Measurements from ENCODE around the gene PACS1. TPM values are rescaled to one million over a fixed set of nuclear protein-coding genes. Genes with fewer than 3 reads are reported as not detected.
A peak's percentile ranks its signal among the peaks of the same experiment; 100 is the strongest.

PACS1 gene
- total RNA-seq, 1 donor from 2014 or later = 121 TPM

DNA sequence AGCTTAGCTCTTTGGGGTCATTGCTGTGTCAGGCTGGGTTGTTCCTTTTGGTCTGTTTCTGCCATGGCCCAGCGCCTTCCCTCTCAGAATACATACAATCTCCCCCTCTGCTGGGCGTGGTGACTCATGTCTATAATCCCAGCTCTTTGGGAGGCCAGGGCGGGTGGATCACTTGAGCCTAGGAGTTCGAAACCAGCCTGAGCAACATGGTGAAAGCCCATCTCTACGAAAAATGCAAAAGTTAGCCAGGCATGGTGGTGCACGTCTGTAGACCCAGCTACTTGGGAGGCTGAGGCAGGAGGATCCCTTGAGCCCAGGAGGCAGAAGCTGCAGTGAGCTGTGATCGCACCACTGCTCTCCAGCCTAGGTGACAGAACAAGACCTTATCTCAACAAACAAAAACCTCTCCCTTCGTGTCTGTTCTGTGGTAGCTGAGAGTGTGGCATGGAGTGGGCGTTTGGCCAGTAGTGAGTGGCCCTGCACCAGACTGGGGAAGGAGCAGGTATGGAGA lies 151.7 kb downstream of the PACS1 start:
- CTCF ChIA-PET = interaction anchor here (0.8 to 3.8 kb wide), 10 partner anchors 9 to 152 kb away, joined by 3 to 23 read pairs (median 3); partner anchors contain the start of gene YIF1A
- TF ChIP-seq, protein P1, sequence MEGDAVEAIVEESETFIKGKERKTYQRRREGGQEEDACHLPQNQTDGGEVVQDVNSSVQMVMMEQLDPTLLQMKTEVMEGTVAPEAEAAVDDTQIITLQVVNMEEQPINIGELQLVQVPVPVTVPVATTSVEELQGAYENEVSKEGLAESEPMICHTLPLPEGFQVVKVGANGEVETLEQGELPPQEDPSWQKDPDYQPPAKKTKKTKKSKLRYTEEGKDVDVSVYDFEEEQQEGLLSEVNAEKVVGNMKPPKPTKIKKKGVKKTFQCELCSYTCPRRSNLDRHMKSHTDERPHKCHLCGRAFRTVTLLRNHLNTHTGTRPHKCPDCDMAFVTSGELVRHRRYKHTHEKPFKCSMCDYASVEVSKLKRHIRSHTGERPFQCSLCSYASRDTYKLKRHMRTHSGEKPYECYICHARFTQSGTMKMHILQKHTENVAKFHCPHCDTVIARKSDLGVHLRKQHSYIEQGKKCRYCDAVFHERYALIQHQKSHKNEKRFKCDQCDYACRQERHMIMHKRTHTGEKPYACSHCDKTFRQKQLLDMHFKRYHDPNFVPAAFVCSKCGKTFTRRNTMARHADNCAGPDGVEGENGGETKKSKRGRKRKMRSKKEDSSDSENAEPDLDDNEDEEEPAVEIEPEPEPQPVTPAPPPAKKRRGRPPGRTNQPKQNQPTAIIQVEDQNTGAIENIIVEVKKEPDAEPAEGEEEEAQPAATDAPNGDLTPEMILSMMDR (IDR thresholded peaks at IDR 0.05) = no peak
- no peaks in the 10 kb centered on the region for H3K27me3 Mint-ChIP-seq
- H3K4me3 Mint-ChIP-seq = peak overlapping the region; percentile 28
- peak overlapping the region; percentile 99 for H3K27ac Mint-ChIP-seq
- peaks cover 20% of the 10 kb centered on the region for H3K4me1 Mint-ChIP-seq
- peaks cover 74% of the 10 kb centered on the region for H3K36me3 Mint-ChIP-seq (ENCODE audit: low read depth)
- intact Hi-C loops (cut with micrococcal nuclease) = loop anchor here (1.0 to 2.0 kb wide), 8 partner anchors 37 to 219 kb away; partner anchors contain the start of genes BANF1 and EIF1AD
- H3K9me3 Mint-ChIP-seq = no peaks in the 10 kb centered on the region
- DNase-seq = no peak
- peak; percentile 13 for ATAC-seq (ENCODE audit: low read depth)
- POLR2A ChIA-PET = interaction anchor here (0.6 to 2.0 kb wide), 6 partner anchors 46 to 511 kb away, joined by 4 to 10 read pairs (median 5); partner anchors contain the start of genes CD248, RAB1B and YIF1A

DNA sequence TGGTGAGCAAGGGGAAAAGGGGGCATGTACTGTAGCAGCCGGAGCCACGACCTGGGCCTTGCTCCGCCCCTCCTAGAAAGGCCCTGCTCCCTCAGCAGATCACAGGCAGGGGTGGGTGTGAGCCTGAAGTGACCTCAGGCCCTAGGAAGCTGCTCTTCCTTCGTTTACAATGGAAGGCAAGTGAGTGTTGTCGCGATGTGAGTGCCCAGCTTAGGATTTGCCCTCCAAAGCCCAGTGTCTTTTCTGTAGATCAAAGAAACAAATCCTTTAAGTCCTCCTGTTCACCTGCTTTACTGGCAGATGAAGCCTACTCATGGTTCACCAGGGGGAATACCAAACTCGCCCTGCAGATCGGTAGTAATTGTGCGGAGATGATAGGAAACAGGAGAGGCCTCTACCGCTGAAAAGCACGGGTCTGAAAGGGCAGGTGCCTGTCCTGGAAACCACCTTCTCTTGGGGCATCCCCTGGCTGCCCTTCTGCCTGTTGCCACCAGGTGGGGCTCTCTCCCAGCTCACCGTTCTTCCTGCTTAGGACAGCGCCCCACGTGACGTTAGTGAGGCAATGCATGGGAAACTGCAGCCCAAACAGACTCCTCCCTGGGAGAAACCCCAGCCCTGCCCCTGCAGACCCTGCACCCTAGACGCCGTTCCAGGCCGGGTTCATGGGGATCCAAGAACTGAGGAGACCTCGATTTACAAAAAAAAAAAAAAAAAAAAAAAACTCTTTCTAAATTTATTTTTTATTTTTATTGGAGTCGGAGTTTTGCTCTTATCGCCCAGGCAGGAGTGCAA lies 152.5 kb downstream of the PACS1 start:
- intact Hi-C loops (cut with micrococcal nuclease) = loop anchor here (1.0 to 2.0 kb wide), 7 partner anchors 36 to 220 kb away; partner anchors contain the start of genes BANF1 and EIF1AD
- Mint-ChIP-seq H3K9me3 (no peaks in the 10 kb centered on the region), H3K4me1 (peaks cover 20% of the 10 kb centered on the region), H3K27me3 (no peaks in the 10 kb centered on the region), H3K4me3 (peak overlapping the region; percentile 64), H3K36me3 (ENCODE audit: low read depth) (peaks cover 73% of the 10 kb centered on the region), H3K27ac (peak overlapping the region; percentile 99)
- ChIA-PET POLR2A (interaction anchor here (0.5 to 2.0 kb wide), 11 partner anchors 8 to 512 kb away, joined by 3 to 10 read pairs (median 5); partner anchors contain the start of genes CD248, RAB1B and YIF1A), CTCF (interaction anchor here (0.6 to 3.8 kb wide), 11 partner anchors 10 to 153 kb away, joined by 3 to 23 read pairs (median 3); partner anchors contain the start of gene YIF1A)
- TF ChIP-seq, protein P1 (IDR thresholded peaks at IDR 0.05) = peak; percentile 93
- peak; percentile 85 for DNase-seq
- peak; percentile 96 for ATAC-seq (ENCODE audit: low read depth)

- ATAC-seq (ENCODE audit: low read depth) = no peak
- Mint-ChIP-seq H3K4me1 (peaks cover 18% of the 10 kb centered on the region), H3K36me3 (ENCODE audit: low read depth) (peaks cover 73% of the 10 kb centered on the region), H3K27me3 (no peaks in the 10 kb centered on the region), H3K9me3 (no peaks in the 10 kb centered on the region), H3K4me3 (no peak overlapping the region), H3K27ac (no peak overlapping the region)
- intact Hi-C loops (cut with micrococcal nuclease) = no loop called here
- TF ChIP-seq, protein P1 (IDR thresholded peaks at IDR 0.05) = no peak
- CTCF ChIA-PET = interaction anchor here (3.8 kb wide), 1 partner anchor 58 kb away, joined by 23 read pairs; no protein-coding TSS in a partner anchor
- DNase-seq = no peak
- POLR2A ChIA-PET = interaction anchor here (0.6 to 1.7 kb wide), 2 partner anchors 44 to 153 kb away, joined by 4 to 7 read pairs; partner anchors contain the start of gene RAB1B
Observed at GRCh38 chr11:66224226-66224855, 154.3 kb downstream of the PACS1 start.

DNA sequence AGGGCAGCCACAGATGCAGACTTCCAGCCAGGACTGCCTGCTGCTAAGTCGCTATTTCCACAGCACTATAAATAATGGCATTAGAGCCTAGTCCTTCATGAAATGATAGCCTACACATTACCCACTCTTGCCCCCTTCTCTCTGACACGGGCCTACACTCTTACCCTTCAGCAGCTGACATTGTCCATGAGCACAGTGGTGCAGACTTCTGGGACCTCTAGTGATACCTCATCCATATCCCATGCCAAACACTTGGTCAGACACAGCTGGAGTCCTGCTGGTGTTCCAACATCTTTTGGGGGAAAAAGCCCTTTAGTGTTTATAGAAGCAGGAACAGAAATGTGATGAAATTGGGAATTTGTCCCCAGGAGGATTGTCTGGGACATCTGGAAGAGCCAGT lies 155.0 kb downstream of the PACS1 start:
- Mint-ChIP-seq H3K27ac (no peak overlapping the region), H3K4me3 (no peak overlapping the region), H3K4me1 (peaks cover 18% of the 10 kb centered on the region), H3K9me3 (no peaks in the 10 kb centered on the region), H3K27me3 (no peaks in the 10 kb centered on the region), H3K36me3 (ENCODE audit: low read depth) (peaks cover 69% of the 10 kb centered on the region)
- POLR2A ChIA-PET = interaction anchor here (1.7 kb wide), 1 partner anchor 43 kb away, joined by 7 read pairs; the partner anchor contains the start of gene RAB1B
- DNase-seq (no peak), ATAC-seq (ENCODE audit: low read depth) (no peak)
- intact Hi-C loops (cut with micrococcal nuclease) = no loop called here
- CTCF ChIA-PET = interaction anchor here (0.6 kb wide), 1 partner anchor 204 kb away, joined by 4 read pairs; no protein-coding TSS in a partner anchor
- TF ChIP-seq, protein P1 (IDR thresholded peaks at IDR 0.05) = no peak

Measured in activated B cell treated with CpG ODN at 0.5 μM for 24 hours (primary cell).